WTC11 (cell line): Measurements from ENCODE around the gene SLC2A4.

Source experiments
- CREB1 ChIP-seq: sonication (generic); formaldehyde crosslinking; IDR thresholded peaks from 2 replicates; pipeline ENCODE4 v1.8.0; 2023; ENCODE audit warnings: mild to moderate bottlenecking, missing genetic modification reagents
- CTCF ChIP-seq: fragments of 200-600 bp; IDR thresholded peaks from 2 replicates; pipeline ENCODE4 v1.8.0; 2022; ENCODE audit warnings: antibody characterized with exemption
- E2F4 ChIP-seq: sonication (generic); formaldehyde crosslinking; IDR thresholded peaks from 2 replicates; pipeline ENCODE4 v1.8.1; 2022; ENCODE audit warnings: low read depth, mild to moderate bottlenecking, moderate library complexity, missing genetic modification reagents, borderline replicate concordance
- JUN ChIP-seq: sonication (generic); formaldehyde crosslinking; IDR thresholded peaks from 2 replicates; pipeline ENCODE4 v1.8.0; 2023; ENCODE audit warnings: mild to moderate bottlenecking, missing genetic modification reagents
- PRDM15 ChIP-seq: sonication (generic); formaldehyde crosslinking; IDR thresholded peaks from 2 replicates; pipeline ENCODE4 v1.8.0; 2022; ENCODE audit warnings: missing genetic modification reagents
- ZMAT4 ChIP-seq: fragments of 250-450 bp; sonication (Bioruptor Pico); IDR thresholded peaks from 2 replicates; pipeline ENCODE4 v1.9.0; 2021; ENCODE audit warnings: mild to moderate bottlenecking
- ZNF263 ChIP-seq: sonication (generic); formaldehyde crosslinking; IDR thresholded peaks from 2 replicates; pipeline ENCODE4 v1.8.1; 2022; ENCODE audit warnings: low read depth, mild to moderate bottlenecking, moderate library complexity, missing genetic modification reagents

GRCh38 chr17:7250695-7251627 lies 30.6 kb upstream of the SLC2A4 start:
- TF ChIP-seq CTCF = no peak
- TF ChIP-seq ZMAT4 (CRISPR knock-in tag) = no peak
- no peak; the same call in 1 of the 2 replicates for TF ChIP-seq E2F4 (CRISPR knock-in tag)
- no peak for TF ChIP-seq JUN (CRISPR knock-in tag)
- no peak for TF ChIP-seq PRDM15
- no peak for TF ChIP-seq ZNF263 (CRISPR knock-in tag)
- no peak for TF ChIP-seq CREB1 (CRISPR knock-in tag)
